HEK293 (cell line): ENCODE results near the gene DYNLL1.

Experiments
- CTCF ChIA-PET: fragments of 350-600 bp; formaldehyde crosslinking; extraction: SDS; loops from one replicate; lab custom pipeline; 2021; ENCODE audit warnings: antibody characterized with exemption; lab: Yijun Ruan, JAX
- POLR2A ChIA-PET: fragments of 300-600 bp; formaldehyde crosslinking; extraction: SDS; loops from one replicate; lab custom pipeline; 2020; ENCODE audit warnings: antibody characterized with exemption, inconsistent platforms; lab: Yijun Ruan, JAX
- H3K27ac ChIP-seq: fragments of 200-500 bp; sonication (Bioruptor generic); 2 replicates; pipeline ENCODE4 v1.5.1; 2014; ENCODE audit warnings: low read depth, low read length, control low read depth, inconsistent platforms; ENCODE audit errors: extremely low read depth
- H3K36me3 ChIP-seq, 2 experiments: fragments of 200-500 bp in 1 of 2; sonication (Bioruptor generic) in 1 of 2; 1 replicate in 1 of 2; 2 replicates in 1 of 2; pipeline ENCODE4 v1.5.1; 2014 to 2017; ENCODE audit warnings: inconsistent platforms in 2 of 2, low read length in 2 of 2; ENCODE audit not compliant: control insufficient read depth in 2 of 2, insufficient read depth in 1 of 2
- H3K4me1 ChIP-seq: fragments of 200-500 bp; sonication (Bioruptor generic); 2 replicates; pipeline ENCODE4 v1.5.1; 2014; ENCODE audit warnings: mild to moderate bottlenecking, low read length, inconsistent platforms; ENCODE audit not compliant: control insufficient read depth, insufficient read depth
- H3K4me3 ChIP-seq: 2 replicates; pipeline ENCODE4 v1.5.1; 2011; ENCODE audit warnings: low read depth, mild to moderate bottlenecking, control low read depth, low read length, moderate library complexity
- H3K9me3 ChIP-seq: fragments of 200-500 bp; sonication (Bioruptor generic); 2 replicates; pipeline ENCODE4 v1.5.1; 2014; ENCODE audit warnings: low read depth, low read length, inconsistent platforms; ENCODE audit not compliant: control insufficient read depth, insufficient read depth
- KLF7 ChIP-seq: fragments of 450-650 bp; formaldehyde crosslinking; IDR thresholded peaks from 2 replicates; pipeline ENCODE4 v1.5.1; 2016; ENCODE audit warnings: missing biosample characterization, missing genetic modification characterization, borderline replicate concordance
- OVOL3 ChIP-seq: fragments of 450-650 bp; formaldehyde crosslinking; IDR thresholded peaks from 2 replicates; pipeline ENCODE4 v1.5.1; 2016; ENCODE audit warnings: missing biosample characterization, missing genetic modification characterization
- SP7 ChIP-seq: fragments of 450-650 bp; formaldehyde crosslinking; IDR thresholded peaks from 2 replicates; pipeline ENCODE4 v1.5.1; 2016; ENCODE audit warnings: missing biosample characterization, missing genetic modification characterization
- ZBTB17 ChIP-seq: fragments of 450-650 bp; formaldehyde crosslinking; IDR thresholded peaks from 2 replicates; pipeline ENCODE4 v1.5.1; 2016; ENCODE audit warnings: missing biosample characterization, missing genetic modification characterization
- ZBTB6 ChIP-seq: fragments of 450-650 bp; formaldehyde crosslinking; IDR thresholded peaks from 2 replicates; pipeline ENCODE4 v1.5.1; 2017; ENCODE audit warnings: missing biosample characterization, missing genetic modification characterization
- ZNF354C ChIP-seq: fragments of 450-650 bp; formaldehyde crosslinking; IDR thresholded peaks from 2 replicates; pipeline ENCODE4 v1.5.1; 2016; ENCODE audit warnings: missing biosample characterization, missing genetic modification characterization, low read depth, borderline replicate concordance
- ZNF600 ChIP-seq: fragments of 450-650 bp; formaldehyde crosslinking; IDR thresholded peaks from 2 replicates; pipeline ENCODE4 v1.5.1; 2016; ENCODE audit warnings: missing biosample characterization, missing genetic modification characterization
- ZNF660 ChIP-seq: fragments of 450-650 bp; IDR thresholded peaks from 2 replicates; pipeline ENCODE4 v1.5.1; 2018; ENCODE audit warnings: missing biosample characterization, mild to moderate bottlenecking, missing genetic modification characterization
- ZNF664 ChIP-seq: fragments of 450-650 bp; formaldehyde crosslinking; IDR thresholded peaks from 2 replicates; pipeline ENCODE4 v1.5.1; 2016; ENCODE audit warnings: missing biosample characterization, missing genetic modification characterization
- TF ChIP-seq, protein P1 (sequence below): fragments of 450-650 bp; formaldehyde crosslinking; IDR thresholded peaks from 2 replicates; pipeline ENCODE4 v1.5.1; 2016; ENCODE audit warnings: missing biosample characterization, missing genetic modification characterization, low read depth
- TF ChIP-seq, protein P2 (sequence below): fragments of 450-650 bp; formaldehyde crosslinking; IDR thresholded peaks from 2 replicates; pipeline ENCODE4 v1.5.1; 2016; ENCODE audit warnings: missing biosample characterization, missing genetic modification characterization, borderline replicate concordance
- TF ChIP-seq, protein P3 (sequence below): fragments of 450-650 bp; formaldehyde crosslinking; IDR thresholded peaks from 2 replicates; pipeline ENCODE4 v1.5.1; 2016; ENCODE audit warnings: missing biosample characterization, missing genetic modification characterization

Gene DYNLL1

GRCh38 chr12:120489018-120489417, 6.9 kb upstream of the DYNLL1 start (continued):
- peak; percentile 61; the same call in 1 of the 2 replicates for TF ChIP-seq ZBTB6 (tag by site-specific recombination)
- TF ChIP-seq ZNF660 (tag by site-specific recombination): peak; percentile 92
- TF ChIP-seq, protein P1, sequence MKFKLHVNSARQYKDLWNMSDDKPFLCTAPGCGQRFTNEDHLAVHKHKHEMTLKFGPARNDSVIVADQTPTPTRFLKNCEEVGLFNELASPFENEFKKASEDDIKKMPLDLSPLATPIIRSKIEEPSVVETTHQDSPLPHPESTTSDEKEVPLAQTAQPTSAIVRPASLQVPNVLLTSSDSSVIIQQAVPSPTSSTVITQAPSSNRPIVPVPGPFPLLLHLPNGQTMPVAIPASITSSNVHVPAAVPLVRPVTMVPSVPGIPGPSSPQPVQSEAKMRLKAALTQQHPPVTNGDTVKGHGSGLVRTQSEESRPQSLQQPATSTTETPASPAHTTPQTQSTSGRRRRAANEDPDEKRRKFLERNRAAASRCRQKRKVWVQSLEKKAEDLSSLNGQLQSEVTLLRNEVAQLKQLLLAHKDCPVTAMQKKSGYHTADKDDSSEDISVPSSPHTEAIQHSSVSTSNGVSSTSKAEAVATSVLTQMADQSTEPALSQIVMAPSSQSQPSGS (tag by site-specific recombination): peak; percentile 46; the same call in 1 of the 2 replicates
- peak; percentile 41; the same call in 1 of the 2 replicates for TF ChIP-seq ZNF600 (tag by site-specific recombination)
- TF ChIP-seq OVOL3 (tag by site-specific recombination): no peak
- TF ChIP-seq, protein P2, sequence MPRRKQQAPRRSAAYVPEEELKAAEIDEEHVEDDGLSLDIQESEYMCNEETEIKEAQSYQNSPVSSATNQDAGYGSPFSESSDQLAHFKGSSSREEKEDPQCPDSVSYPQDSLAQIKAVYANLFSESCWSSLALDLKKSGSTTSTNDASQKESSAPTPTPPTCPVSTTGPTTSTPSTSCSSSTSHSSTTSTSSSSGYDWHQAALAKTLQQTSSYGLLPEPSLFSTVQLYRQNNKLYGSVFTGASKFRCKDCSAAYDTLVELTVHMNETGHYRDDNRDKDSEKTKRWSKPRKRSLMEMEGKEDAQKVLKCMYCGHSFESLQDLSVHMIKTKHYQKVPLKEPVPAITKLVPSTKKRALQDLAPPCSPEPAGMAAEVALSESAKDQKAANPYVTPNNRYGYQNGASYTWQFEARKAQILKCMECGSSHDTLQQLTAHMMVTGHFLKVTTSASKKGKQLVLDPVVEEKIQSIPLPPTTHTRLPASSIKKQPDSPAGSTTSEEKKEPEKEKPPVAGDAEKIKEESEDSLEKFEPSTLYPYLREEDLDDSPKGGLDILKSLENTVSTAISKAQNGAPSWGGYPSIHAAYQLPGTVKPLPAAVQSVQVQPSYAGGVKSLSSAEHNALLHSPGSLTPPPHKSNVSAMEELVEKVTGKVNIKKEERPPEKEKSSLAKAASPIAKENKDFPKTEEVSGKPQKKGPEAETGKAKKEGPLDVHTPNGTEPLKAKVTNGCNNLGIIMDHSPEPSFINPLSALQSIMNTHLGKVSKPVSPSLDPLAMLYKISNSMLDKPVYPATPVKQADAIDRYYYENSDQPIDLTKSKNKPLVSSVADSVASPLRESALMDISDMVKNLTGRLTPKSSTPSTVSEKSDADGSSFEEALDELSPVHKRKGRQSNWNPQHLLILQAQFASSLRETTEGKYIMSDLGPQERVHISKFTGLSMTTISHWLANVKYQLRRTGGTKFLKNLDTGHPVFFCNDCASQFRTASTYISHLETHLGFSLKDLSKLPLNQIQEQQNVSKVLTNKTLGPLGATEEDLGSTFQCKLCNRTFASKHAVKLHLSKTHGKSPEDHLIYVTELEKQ (tag by site-specific recombination): peak; percentile 73; the same call in 1 of the 2 replicates

DNA sequence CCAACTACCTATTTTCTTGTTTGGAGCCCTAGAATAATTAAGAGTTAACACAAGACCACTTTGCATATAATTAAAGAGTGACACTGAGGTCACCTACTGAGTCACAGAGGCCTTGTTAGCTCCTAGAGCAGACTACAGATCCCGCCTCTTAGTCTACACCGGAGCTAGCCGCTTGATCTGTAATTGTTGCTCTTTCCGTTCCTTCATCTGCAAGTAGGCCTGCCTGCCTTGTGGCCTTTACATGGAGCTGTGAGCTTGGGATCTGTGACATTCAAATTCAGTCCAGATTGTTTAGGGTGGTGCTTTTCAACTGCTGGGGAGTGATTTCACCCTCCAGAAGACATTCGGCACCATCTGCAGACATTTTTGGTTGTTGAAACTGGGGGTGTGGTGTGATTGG, 5.6 kb upstream of the DYNLL1 start:
- peak; percentile 51 for TF ChIP-seq ZBTB17
- no peak for TF ChIP-seq KLF7 (tag by site-specific recombination)
- TF ChIP-seq SP7 (tag by site-specific recombination): peak; percentile 61; the same call in 1 of the 2 replicates
- TF ChIP-seq, all 188 proteins: peak for 2
- CTCF ChIA-PET: interaction anchor here (0.5 to 2.3 kb wide), 4 partner anchors 15 to 1274 kb away, joined by 4 to 10 read pairs (median 6); no protein-coding TSS in a partner anchor

DNA sequence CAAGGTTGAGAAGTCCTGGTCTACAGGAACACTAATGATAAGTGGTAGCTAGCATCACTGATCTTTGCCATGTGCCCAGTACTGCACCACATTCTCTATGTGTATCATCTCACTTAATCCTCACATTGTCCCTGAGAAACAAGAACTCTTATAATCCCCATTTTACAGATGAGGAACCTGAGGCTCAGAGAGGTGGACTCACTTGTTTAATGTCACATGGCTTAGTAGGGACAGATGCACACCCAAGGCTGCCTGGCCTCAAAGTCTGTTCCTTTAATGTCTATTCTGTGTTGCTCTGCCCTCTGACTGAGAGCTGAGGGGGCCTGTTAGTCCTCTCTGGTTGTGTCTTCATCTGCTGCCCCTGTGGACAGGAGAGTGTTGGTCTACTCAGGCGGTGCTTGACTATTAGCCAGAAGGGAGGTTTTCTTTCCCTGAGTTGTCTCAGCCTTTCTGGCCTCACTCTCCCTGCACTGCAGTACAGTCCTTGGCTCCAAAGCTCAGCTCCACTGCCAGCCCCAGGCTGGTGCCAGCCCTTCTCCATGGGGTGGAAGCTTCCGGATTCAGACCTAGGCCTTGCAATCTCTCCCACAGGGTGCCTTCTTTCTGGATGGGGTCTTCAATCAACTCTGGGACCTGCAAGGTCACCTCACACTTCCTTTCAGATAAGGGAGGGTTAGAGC, 4.9 kb upstream of the DYNLL1 start:
- peak; percentile 65 for TF ChIP-seq ZNF664
- TF ChIP-seq, protein P3, sequence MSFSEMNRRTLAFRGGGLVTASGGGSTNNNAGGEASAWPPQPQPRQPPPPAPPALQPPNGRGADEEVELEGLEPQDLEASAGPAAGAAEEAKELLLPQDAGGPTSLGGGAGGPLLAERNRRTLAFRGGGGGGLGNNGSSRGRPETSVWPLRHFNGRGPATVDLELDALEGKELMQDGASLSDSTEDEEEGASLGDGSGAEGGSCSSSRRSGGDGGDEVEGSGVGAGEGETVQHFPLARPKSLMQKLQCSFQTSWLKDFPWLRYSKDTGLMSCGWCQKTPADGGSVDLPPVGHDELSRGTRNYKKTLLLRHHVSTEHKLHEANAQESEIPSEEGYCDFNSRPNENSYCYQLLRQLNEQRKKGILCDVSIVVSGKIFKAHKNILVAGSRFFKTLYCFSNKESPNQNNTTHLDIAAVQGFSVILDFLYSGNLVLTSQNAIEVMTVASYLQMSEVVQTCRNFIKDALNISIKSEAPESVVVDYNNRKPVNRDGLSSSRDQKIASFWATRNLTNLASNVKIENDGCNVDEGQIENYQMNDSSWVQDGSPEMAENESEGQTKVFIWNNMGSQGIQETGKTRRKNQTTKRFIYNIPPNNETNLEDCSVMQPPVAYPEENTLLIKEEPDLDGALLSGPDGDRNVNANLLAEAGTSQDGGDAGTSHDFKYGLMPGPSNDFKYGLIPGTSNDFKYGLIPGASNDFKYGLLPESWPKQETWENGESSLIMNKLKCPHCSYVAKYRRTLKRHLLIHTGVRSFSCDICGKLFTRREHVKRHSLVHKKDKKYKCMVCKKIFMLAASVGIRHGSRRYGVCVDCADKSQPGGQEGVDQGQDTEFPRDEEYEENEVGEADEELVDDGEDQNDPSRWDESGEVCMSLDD (tag by site-specific recombination): no peak
- TF ChIP-seq ZNF354C (tag by site-specific recombination): no peak
- no peaks in the 10 kb centered on the region for H3K9me3 ChIP-seq
- no peak overlapping the region for H3K27ac ChIP-seq
- H3K4me3 ChIP-seq: no peak overlapping the region
- ChIA-PET CTCF (interaction anchor here (0.5 to 2.1 kb wide), 3 partner anchors 18 to 1274 kb away, joined by 5 to 10 read pairs (median 7); no protein-coding TSS in a partner anchor), POLR2A (interaction anchor here (0.6 to 2.1 kb wide), 3 partner anchors 17 to 52 kb away, joined by 3 to 6 read pairs (median 5); partner anchors contain the start of gene SRSF9)
- H3K4me1 ChIP-seq: peaks cover 3% of the 10 kb centered on the region; the same call in 1 of the 2 replicates
- peaks cover 0 to 10% of the 10 kb centered on the region in 2 experiments; a peak in 1 of 3 replicates for H3K36me3 ChIP-seq

More for the DNA sequence above, 5.6 kb upstream of the DYNLL1 start:
- no peak overlapping the region for H3K27ac ChIP-seq
- peaks cover 2% of the 10 kb centered on the region; the same call in 1 of the 2 replicates for H3K4me1 ChIP-seq
- H3K4me3 ChIP-seq: no peak overlapping the region
- no peaks in the 10 kb centered on the region for H3K9me3 ChIP-seq
- peaks cover 0 to 10% of the 10 kb centered on the region in 2 experiments; a peak in 1 of 3 replicates for H3K36me3 ChIP-seq
- POLR2A ChIA-PET: interaction anchor here (0.6 to 2.1 kb wide), 3 partner anchors 16 to 51 kb away, joined by 3 to 6 read pairs (median 5); partner anchors contain the start of gene SRSF9
